CD4-positive, alpha-beta T cell (primary cell): Measurements from ENCODE around the gene BTBD1. TPM values are rescaled to one million over a fixed set of nuclear protein-coding genes. Genes with fewer than 3 reads are reported as not detected.

Experiments used
- ATAC-seq: fragments of 200-7000 bp; cut with Tn5 transposase; one replicate; pipeline ENCODE4 v1.10.0; 2022; ENCODE audit warnings: mild to moderate bottlenecking; ENCODE audit not compliant: poor library complexity
- CTCF ChIA-PET: fragments of 350-600 bp; sonication (Branson Sonifier 250); formaldehyde crosslinking; loops from one replicate; lab custom pipeline; 2021; ENCODE audit warnings: antibody characterized with exemption, inconsistent platforms; lab: Charles Lee
- POLR2A ChIA-PET: fragments of 350-600 bp; sonication (Branson Sonifier 250); formaldehyde crosslinking; loops from one replicate; lab custom pipeline; 2021; ENCODE audit warnings: antibody characterized with exemption, inconsistent platforms; lab: Charles Lee
- DNase-seq, 14 experiments: peaks; one replicate each; pipeline ENCODE4 v3.0.0-alpha.2; 2013 to 2020; ENCODE audit warnings: mixed read lengths in 2 of 14
- H3K27ac ChIP-seq, 2 donors: one replicate each; pipeline versions ENCODE4 v1.5.1 to v1.7.0; 2013; ENCODE audit warnings: low read length in 2 of 2, low read depth in 1 of 2, mild to moderate bottlenecking in 1 of 2
- H3K27me3 ChIP-seq, 2 experiments: 1 replicate in 1 of 2; 2 replicates in 1 of 2; pipeline versions ENCODE4 v1.6.1 to v1.7.0; 2013; ENCODE audit warnings: low read length in 2 of 2, control low read depth in 1 of 2, mild to moderate bottlenecking in 1 of 2, moderate library complexity in 1 of 2; ENCODE audit not compliant: insufficient read depth in 2 of 2, control insufficient read depth in 1 of 2
- H3K36me3 ChIP-seq: one replicate; pipeline ENCODE4 v1.6.1; 2013; ENCODE audit warnings: low read length, control low read depth; ENCODE audit not compliant: insufficient read depth
- H3K4me1 ChIP-seq: one replicate; pipeline ENCODE4 v1.6.1; 2013; ENCODE audit warnings: low read length, control low read depth; ENCODE audit not compliant: insufficient read depth
- H3K4me3 ChIP-seq: one replicate; pipeline ENCODE4 v1.5.1; 2013; ENCODE audit warnings: mild to moderate bottlenecking, low read length, moderate library complexity
- H3K9me3 ChIP-seq, 2 experiments: 1 replicate in 1 of 2; 2 replicates in 1 of 2; pipeline versions ENCODE4 v1.6.1 to v1.7.0; 2013; ENCODE audit warnings: low read length in 2 of 2, mild to moderate bottlenecking in 2 of 2, control low read depth in 1 of 2, moderate library complexity in 1 of 2; ENCODE audit not compliant: control insufficient read depth in 1 of 2, insufficient read depth in 1 of 2
- H3K27ac Mint-ChIP-seq: one replicate; pipeline ENCODE4 v1.8.0; 2020; ENCODE audit warnings: mixed read lengths
- H3K27me3 Mint-ChIP-seq: one replicate; pipeline ENCODE4 v1.8.0; 2021; ENCODE audit warnings: mixed read lengths
- H3K36me3 Mint-ChIP-seq: one replicate; pipeline ENCODE4 v1.8.0; 2021; ENCODE audit warnings: low read depth, mixed read lengths
- H3K4me1 Mint-ChIP-seq: one replicate; pipeline ENCODE4 v1.8.0; 2021; ENCODE audit warnings: low read depth, mixed read lengths
- H3K4me3 Mint-ChIP-seq: one replicate; pipeline ENCODE4 v1.8.0; 2020; ENCODE audit warnings: mild to moderate bottlenecking, mixed read lengths
- H3K9me3 Mint-ChIP-seq: one replicate; pipeline ENCODE4 v1.8.0; 2020; ENCODE audit warnings: mixed read lengths
- intact Hi-C, 2 experiments: fragments of 100-400 bp; cut with DNase I in 1 of 2; cut with micrococcal nuclease in 1 of 2; formaldehyde crosslinking; loops; one replicate each; pipeline versions ENCODE4 v1.15.1 to v1.9.0; 2023 to 2025; cut with DNase I, micrococcal nuclease
- total RNA-seq, 174 experiments: library from RNA in 2 of 174; stranded (reverse) in 2 of 174; gene quantifications; one replicate each; pipeline ENCODE4 v1.2.3 and lab custom pipeline; 2021 to 2026
- TF ChIP-seq, protein P1 (sequence below): fragments of 200-600 bp; IDR thresholded peaks from one replicate; pipeline ENCODE4 v1.8.0; 2022; ENCODE audit warnings: antibody characterized with exemption, mild to moderate bottlenecking

The BTBD1 gene
- total RNA-seq, 2 experiments from 2014 or later: 26.3 to 27.5 TPM

DNA sequence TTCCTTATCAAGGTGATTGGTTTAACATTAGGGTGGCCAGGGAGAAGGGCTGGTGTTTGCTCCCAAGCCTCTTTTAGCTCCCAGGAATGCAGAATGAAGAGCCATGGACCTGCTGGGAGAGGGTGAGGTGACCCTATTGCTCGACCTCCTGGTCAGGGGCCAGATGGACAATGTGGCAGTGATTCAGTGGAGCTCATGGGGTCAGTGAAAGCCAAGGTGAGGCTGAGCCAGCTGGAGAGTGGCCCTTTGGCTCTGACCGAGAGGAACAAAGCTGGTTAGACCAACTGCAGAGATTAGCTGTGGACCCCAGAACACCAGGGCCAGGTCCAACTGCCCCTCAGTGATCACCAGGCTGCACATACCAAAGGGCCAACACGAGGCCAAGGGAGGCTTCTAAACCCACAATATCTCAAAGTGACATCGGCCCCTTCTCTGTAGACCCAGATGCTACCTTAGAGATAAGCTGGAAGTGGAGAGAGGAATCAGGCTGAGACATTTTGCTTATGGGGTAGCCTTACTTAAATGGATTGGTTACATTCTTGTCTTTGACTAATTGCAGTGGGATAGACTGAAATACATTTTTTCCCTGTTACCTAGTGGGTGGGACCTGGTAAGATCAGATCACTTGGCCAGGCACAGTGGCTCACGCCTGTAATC lies 15.8 kb upstream of the BTBD1 start:
- Histone ChIP-seq H3K36me3 (no peaks in the 10 kb centered on the region), H3K4me3 (no peak overlapping the region), H3K27me3 (peaks cover 8% of the 10 kb centered on the region in 2 experiments), H3K4me1 (no peaks in the 10 kb centered on the region), H3K27ac (no peak overlapping the region), H3K9me3 (no peaks in the 10 kb centered on the region)
- Mint-ChIP-seq H3K9me3 (no peaks in the 10 kb centered on the region), H3K4me1 (no peaks in the 10 kb centered on the region), H3K36me3 (no peaks in the 10 kb centered on the region), H3K27me3 (peaks cover 55% of the 10 kb centered on the region), H3K4me3 (no peak overlapping the region), H3K27ac (no peak overlapping the region)
- TF ChIP-seq, protein P1, sequence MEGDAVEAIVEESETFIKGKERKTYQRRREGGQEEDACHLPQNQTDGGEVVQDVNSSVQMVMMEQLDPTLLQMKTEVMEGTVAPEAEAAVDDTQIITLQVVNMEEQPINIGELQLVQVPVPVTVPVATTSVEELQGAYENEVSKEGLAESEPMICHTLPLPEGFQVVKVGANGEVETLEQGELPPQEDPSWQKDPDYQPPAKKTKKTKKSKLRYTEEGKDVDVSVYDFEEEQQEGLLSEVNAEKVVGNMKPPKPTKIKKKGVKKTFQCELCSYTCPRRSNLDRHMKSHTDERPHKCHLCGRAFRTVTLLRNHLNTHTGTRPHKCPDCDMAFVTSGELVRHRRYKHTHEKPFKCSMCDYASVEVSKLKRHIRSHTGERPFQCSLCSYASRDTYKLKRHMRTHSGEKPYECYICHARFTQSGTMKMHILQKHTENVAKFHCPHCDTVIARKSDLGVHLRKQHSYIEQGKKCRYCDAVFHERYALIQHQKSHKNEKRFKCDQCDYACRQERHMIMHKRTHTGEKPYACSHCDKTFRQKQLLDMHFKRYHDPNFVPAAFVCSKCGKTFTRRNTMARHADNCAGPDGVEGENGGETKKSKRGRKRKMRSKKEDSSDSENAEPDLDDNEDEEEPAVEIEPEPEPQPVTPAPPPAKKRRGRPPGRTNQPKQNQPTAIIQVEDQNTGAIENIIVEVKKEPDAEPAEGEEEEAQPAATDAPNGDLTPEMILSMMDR: no peak
- DNase-seq (no peak), ATAC-seq (no peak)
- POLR2A ChIA-PET: no interaction called here
- CTCF ChIA-PET: no interaction called here
- intact Hi-C loops: no loop called here

DNA sequence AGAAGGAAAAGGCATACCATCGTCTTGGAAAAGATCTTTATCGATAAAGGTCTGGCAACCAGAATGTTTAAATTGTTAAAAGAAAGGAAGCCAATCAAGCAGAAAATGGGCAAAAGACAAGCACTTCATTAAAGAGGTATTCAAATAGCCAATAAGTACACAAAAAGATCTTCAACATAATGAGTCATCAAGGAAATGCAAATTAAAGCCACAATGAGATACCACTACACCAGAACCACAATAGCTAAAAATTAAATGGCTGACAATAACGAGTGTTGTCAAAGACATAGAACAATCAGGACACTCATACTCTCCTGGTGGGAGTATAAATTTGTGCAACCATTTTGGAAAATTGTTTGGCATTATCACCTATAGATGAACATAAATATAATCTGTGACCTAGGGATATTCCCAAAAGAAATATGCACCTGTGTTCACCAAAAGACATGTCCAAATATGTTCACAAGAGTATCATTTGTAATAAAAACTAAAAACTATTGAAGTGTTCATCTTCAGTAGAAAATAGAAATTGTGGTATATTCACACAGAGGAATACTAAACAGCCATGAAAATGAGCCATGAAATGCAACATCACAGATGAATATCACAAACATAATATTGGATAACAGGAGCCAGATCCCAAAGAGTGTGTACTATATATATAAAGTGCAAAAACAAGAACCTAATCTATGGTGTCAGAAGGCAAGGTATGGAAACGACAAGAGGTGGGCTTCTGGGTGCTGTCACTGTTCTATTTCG lies 14.4 kb upstream of the BTBD1 start:
- DNase-seq (no peak), ATAC-seq (no peak)
- POLR2A ChIA-PET: no interaction called here
- H3K4me1 ChIP-seq: no peaks in the 10 kb centered on the region
- no peak overlapping the region for H3K27ac ChIP-seq
- H3K36me3 ChIP-seq: no peaks in the 10 kb centered on the region
- no peaks in the 10 kb centered on the region for H3K4me1 Mint-ChIP-seq
- no peaks in the 10 kb centered on the region for H3K9me3 ChIP-seq
- intact Hi-C loops: no loop called here
- no peak overlapping the region for H3K27ac Mint-ChIP-seq
- no peaks in the 10 kb centered on the region for H3K36me3 Mint-ChIP-seq
- H3K27me3 ChIP-seq: peaks cover 8 to 11% of the 10 kb centered on the region in 2 experiments
- H3K4me3 Mint-ChIP-seq: no peak overlapping the region
- TF ChIP-seq, protein P1: no peak
- H3K4me3 ChIP-seq: no peak overlapping the region
- no peaks in the 10 kb centered on the region for H3K9me3 Mint-ChIP-seq
- peaks cover 60% of the 10 kb centered on the region for H3K27me3 Mint-ChIP-seq
- CTCF ChIA-PET: no interaction called here

DNA sequence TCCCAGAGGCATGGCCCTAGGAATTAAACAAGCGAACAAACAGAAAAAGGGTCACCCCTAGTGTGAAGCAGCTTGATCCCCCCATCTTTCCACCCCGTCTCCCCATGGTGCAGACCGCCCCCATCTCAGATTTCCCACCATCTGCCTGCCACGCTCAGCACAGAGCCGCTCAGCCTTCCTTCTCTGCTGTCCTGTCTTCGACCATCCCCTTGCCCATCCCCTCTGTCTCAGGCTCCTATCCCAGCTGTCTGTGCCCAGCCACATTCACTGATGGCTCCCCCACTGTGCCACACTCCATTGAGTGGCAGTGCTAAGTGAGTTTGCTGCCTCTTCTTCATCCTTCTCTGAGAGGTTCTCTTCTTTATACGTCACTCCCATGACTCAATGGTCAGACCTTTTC lies 11.7 kb upstream of the BTBD1 start:
- TF ChIP-seq, protein P1: no peak
- Histone ChIP-seq H3K4me1 (no peaks in the 10 kb centered on the region), H3K27me3 (peaks cover 8 to 11% of the 10 kb centered on the region in 2 experiments), H3K36me3 (no peaks in the 10 kb centered on the region), H3K9me3 (peaks cover 0 to 6% of the 10 kb centered on the region in 2 experiments), H3K27ac (no peak overlapping the region), H3K4me3 (no peak overlapping the region)
- ATAC-seq (no peak), DNase-seq (no peak)
- H3K27me3 Mint-ChIP-seq: peaks cover 66% of the 10 kb centered on the region
- peaks cover 3% of the 10 kb centered on the region for H3K9me3 Mint-ChIP-seq
- ChIA-PET CTCF (no interaction called here), POLR2A (no interaction called here)
- intact Hi-C loops: no loop called here
- H3K4me3 Mint-ChIP-seq: no peak overlapping the region
- H3K36me3 Mint-ChIP-seq: peaks cover 7% of the 10 kb centered on the region
- no peak overlapping the region for H3K27ac Mint-ChIP-seq
- no peaks in the 10 kb centered on the region for H3K4me1 Mint-ChIP-seq
